Medulla oblongata (tissue), 1 donor: ENCODE data around the gene ZFAND3.

ENCODE experiments used
- DNase-seq: peaks from one replicate; pipeline ENCODE4 v3.0.0-alpha.2; 2015; ENCODE audit errors: extremely low spot score

ZFAND3 gene

DNA sequence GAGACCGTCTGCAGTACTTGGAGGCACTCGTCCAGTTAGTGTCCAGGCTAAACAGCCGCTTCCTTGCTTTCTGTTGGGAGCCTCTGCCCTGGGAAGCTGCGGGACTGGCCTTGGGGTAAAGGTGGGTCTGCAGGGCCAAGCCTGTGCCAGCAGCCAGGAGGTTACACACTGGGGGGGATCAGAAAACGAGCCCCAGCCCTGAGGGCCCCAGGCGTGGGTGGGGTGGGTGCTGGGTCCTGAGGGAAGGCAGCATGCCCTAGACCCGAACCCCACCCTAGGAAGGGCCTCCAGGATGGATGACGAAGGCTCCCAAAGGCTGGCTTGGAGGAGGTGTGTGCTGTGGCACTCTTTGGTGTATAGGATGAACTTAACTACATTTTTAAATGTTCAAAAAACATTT, 335.2 kb downstream of the ZFAND3 start:
- DNase-seq, result no peak

DNA sequence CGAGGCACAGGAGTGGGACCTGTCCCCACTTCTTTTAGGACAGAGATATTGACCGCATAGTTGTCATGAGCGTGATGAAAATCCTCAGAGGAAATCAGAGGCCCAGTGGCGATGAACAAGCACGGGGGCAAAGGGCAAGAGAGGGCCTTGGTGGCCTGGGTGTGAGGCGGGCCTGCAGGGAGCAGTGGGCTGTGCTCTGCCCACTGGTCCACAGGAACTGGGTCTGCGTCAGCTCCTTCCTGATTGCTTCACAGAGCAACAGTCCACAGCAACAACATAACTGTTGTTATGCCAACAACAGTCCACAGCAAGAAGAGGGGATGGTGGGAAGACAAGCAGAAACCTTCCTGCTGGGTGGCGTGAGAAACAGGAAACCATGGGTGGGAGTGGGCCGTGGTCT, 335.6 kb downstream of the ZFAND3 start:
- no peak for DNase-seq

DNA sequence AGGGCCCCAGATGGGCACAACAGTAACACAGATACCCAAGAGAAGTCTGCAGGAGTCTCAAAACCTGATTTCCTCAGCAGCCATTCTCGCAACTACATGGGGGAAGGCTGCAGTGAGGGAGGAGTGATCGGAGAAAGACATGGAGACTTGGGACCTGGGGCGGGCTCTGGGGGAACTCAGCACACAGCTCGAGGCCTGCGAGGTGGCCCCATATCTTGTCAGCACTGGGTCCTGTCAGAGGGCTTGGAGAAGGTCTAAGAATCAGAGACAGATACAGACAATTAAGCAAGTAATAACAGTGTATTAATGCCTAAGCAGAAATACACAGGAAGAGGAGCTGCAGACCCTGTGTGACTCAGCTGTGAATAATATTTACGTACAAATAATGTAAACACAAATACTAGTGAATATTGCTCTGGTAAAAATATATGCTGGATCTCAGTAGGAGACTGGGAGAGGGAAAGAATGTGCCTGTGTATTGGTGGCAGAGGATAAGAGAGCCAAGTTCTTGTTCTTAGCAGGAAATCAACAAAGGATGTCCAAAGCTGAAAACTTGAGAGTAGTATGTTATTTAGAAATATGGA, 336.2 kb downstream of the ZFAND3 start:
- no peak for DNase-seq

DNA sequence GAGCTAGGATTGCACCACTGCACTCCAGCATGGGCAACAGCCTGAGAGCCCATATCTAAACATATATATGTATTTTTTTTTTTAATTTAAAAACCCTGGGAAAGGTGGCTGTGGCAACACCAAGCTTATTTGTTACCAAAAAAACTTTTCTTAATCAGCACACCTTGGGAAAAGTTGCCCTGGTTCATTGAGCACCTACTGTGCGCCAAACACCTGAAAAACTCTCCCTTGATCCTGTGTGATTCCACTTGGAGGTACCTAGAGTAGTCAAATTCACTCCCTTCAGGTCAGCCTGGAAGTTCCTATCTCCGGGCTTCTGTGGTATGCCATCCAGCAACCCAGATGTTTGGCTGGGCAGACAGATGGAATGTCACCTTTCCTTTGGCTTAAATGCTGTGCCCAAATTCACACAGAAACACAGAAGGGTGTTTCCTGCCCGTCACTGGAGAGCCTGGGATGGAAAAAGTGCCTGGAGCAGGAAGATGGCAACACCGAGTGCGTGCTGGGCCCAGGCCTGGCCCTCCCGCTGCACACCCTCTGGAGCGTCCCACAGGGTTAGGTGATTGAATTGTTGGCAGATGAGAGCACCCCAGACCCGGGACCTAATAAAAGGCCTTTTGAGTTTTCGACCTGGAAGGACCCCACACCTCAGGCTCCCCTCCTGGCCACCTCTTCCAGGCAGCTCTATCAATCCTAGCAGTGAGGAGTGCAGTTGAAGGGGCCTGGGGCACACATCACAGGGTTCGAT, 337.5 kb downstream of the ZFAND3 start:
- DNase-seq, result no peak

DNA sequence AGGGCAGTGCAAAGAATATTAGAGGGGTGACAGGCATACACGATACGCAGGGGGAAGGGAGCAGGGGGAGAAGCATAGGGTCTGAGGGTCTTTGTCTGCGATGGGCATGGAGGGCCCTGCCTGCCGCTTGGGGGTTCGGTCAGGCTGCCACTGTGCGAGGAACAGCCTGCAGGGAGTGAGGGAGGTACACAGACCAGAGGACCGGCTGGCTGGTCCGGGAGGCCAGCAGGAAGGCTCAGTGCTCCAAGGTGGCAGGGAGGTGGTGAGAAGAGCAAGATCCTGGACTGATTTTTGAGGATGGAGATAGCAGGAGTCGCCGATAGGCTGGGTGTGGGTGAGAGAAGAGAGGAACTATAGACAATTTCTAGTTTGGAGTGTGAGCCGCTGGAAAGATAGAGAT, 338.4 kb downstream of the ZFAND3 start:
- no peak for DNase-seq

DNA sequence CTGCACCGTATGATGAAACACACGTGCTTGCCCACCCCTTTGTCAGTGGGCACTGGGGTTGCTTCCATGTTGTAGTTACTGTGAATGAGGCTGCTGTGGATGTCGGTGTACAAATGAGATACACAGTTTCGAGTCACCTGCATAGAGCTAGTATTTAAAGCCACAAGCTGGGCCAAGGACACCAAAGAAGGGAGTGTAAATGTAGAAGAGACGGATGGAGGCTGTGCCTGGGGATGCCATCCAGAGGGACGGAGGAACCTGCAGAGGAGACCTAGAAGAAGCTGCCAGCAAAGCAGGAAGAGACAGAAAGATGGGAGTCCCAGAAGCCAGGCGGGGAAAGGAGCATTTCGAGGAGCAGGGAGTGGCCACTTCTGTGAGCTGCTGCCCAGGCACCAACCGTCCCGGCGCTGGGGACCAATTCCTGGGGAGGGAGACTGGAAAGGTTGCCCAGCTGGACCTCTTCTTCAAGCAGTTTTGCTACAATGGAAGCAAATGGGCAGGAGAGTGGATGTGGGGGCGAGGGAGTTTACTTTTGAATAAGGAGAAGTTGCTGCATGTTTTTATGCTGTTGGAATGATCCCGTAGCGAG, 339.3 kb downstream of the ZFAND3 start:
- DNase-seq, result no peak

DNA sequence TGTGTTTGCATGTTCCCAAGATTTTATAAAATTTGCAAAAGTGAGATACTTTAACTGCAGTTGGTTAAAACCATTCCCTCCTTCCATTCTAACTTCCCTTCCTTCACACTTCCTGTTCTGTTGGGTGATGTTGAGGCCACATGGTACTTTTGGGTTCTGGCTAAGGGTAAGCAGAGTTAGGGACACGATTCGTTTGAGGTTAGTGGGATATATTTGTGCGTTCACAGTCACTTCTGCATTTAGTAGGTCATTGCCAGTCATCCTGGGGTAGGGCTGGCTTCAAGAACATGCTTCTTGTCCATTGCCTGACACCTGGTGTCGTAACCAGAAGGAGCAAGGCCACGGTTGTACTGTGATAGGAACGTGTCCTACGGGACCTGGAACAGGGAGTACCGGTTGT, 340.1 kb downstream of the ZFAND3 start:
- no peak for DNase-seq

DNA sequence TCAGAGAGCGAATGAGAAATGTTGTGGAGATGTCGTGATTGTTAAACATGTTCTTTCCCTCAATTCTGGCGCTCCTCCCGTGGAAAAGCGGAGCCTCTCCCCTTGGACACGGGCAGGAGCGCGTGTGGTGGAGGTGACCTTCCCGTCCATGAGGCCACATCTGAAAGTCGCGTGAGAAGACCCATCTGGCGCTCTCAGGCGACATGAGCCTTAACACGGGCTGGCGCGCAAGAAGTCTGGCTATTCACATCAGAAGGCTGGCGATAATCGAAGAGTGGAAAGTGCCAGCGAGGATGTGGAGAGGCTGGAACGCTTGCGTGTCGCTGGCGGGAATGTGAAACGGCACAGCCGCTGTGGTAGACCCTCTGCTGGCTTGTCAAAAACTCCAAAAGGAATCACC, 341.3 kb downstream of the ZFAND3 start:
- no peak for DNase-seq

DNA sequence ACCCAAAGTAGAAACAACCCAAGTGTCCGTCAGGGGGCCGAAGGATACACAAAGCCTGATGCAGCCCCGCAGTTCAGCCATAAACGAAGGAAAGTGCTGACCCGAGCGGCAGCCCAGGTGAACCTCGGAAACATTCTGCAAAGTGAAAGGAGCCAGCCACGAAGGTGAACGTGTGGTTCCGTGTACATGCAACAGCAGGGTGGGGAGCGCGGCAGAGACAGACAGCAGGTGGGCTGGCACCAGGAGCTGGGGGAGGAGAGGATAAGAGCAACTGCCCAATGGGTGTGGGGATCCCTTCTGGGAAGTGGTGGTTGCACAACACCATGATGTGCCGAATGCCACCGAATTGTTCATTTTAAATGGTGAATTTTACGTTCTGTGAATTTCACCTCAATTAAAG, 341.8 kb downstream of the ZFAND3 start:
- DNase-seq, result no peak

DNA sequence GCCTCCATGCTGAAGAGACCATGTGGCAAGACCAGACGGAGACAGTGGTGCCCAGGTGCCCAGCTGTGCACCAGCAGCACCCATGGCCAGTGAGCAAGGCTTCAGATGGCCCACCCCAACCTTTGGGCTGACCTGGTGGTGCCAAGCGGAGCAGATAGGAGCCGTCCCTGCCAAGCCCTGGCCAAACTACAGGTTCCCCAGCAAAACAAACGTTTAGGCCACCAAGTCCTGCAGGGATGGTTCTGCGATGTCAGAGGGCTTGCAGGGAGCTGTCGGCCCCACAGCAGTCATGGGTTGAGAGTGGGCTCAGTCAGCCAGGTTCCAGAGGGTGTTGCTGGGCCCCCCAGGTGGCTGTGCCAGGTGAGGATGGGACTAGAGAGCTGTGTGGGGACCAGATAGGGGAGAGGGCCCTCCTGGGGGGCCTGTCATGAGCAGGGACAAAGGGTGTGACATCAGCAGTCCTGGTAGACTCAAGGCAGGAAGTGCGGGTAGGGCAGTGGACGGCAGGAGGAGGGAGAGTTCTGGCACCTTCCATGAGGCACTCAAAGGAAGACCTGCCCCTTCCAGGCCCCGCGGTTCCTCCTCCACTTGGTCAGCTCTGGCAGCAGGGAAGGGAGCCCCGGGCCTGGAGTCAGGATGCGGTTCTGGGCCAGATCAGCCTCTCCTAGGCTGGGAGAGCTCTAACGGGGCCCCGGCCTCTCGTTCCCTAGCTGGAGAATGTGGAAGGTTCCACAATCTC, 342.4 kb downstream of the ZFAND3 start:
- no peak for DNase-seq

DNA sequence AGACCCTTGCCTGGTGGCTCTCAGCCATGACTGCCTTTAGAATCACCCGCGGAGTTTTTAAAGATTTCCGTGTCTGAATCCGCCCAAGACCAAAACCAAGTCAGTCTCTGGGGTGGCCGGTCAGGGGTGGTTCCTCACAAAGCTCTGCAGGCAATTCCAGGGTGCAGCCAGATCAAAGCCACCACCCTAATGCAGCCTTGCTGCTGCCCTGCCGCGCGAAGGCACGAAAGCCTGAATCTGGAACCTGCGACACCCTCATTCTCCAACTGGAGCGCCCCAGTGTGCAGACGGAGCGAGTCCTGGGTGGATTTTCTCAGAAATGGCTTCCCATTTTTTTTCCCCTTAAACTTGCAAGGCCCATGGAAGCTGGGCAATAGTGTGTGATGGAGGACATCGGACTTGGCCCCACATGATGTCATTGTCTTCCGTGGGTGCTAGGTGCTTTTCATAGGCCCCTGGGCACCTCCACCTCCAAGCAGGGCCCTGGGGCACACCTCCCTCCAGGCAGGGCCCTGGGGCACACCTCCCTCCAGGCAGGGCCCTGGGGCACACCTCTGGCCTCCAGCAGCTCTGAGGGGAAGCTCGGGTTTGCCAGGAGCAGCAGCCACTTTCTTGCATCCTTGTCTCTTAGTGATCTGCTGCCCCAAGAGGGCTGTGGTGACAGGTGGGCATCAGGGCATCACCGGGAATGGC, 343.1 kb downstream of the ZFAND3 start:
- no peak for DNase-seq

DNA sequence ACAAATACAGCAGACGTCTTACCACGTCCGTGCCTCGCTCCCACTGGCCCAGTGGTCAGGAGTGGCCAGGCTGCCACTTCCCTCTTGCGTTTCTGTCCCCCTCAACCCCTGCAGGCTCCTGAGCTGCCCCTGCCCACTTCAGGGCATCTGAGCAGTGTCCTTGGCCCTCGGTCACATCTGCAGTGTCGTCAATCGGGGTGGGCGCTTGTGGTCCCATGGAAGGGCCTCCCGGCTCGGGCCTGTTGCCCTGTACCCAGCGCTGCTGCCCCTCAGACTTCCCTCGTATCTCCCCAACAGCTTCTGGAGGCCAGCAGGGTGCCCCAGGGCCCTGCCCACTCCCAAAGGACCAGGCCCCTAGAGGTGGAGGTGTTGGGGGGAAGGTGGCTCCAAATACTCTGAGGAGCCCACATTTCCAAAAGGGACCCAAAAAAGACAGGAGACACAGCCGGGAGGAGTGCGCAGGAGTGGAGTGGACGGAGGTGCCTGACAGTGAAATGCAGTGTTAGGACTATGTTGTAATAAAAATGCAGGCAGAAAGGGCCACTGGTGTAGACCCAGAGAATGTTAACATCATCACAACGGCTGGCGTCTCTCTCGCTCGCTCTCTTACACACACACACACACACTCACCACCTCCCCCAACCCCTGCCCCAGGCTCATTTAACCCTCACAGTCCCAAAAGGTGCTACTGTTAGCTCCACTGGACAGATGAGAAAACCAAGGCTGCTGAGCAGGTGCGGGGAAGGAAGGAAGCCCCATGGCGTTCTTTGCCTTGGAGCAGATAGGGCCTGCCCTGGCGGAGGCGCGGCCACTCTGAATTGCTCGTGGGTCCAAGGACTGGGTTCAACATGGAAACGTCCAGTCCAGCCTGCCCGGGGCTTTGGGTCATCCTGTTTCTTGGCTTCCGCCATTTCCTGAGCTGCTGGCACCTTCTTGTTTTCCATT, 343.9 kb downstream of the ZFAND3 start:
- no peak for DNase-seq

DNA sequence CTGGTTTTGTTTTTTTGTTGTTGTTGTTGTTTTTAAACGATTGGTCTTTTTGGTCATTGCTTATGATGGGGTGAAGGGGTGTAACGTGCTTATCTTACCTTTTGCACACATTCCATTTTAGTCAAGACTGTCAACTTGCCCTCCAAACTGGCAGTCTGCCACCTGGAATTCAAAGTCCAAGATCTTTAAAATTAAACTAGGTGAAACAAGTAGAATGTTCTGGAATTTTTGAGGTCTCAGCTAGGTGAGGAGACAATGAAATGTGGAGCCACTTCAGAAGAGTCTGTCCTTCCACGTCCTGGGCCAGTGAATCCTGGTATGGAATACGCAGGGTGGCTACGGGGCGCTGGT, 344.6 kb downstream of the ZFAND3 start:
- DNase-seq, result no peak

DNA sequence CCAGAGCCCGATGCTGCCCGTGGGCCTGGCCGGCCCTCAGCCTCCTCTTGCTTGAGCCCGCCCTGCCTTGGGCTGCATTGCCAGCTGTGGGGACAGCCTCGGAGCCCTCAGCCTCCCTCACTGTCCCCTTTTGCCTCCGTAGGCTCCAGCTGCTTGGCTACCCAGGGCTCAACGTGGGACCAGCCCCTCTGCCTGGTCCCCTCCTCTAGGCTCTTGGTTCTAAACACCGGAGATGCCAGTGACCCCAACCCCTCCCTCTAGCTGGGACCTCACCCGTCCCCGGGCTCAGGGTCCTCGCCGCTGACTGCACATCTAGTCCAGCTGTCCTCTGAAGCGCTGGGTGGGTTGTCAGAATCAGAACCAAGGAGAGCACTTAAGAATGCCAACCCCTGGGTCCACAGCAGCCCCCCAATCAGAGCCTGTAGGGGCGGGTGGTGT, 345.2 kb downstream of the ZFAND3 start:
- DNase-seq, result no peak

DNA sequence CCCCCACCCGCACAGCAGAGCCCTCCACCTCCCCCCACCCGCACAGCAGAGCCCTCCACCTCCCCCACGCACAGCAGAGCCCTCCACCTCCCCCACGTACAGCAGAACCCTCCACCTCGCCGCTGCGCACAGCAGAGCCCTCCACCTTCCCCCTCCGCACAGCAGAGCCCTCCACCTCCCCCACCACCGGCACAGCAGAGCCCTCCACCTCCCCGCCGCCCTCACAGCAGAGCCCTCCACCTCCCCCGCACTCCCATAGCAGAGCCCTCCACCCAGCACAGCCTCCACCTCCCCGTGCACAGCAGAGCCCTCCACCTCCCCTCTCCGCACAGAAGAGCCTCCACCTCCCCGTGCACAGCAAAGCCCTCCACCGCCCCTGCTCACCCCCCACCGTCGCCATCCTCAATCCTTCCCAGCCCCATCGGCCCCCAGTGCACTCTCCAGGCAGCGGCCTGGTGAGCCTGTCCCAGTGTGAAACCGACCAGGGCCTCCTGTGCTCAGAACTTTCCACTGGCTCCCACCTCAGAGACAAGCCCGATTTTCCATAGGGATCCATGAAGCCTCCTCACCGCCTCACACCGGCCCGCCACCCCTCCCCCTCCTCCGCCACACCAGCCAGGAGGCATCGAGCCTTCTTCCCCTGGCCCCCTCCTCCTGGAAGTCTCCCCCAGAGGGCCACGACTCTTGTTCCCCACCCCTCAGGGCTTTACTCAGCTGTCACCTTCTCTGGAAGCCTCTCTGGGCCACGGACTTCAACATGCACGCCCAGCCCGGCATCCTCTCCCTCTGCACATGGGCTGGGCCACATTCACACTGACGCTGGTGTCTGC, 347.1 kb downstream of the ZFAND3 start:
- DNase-seq, result no peak

DNA sequence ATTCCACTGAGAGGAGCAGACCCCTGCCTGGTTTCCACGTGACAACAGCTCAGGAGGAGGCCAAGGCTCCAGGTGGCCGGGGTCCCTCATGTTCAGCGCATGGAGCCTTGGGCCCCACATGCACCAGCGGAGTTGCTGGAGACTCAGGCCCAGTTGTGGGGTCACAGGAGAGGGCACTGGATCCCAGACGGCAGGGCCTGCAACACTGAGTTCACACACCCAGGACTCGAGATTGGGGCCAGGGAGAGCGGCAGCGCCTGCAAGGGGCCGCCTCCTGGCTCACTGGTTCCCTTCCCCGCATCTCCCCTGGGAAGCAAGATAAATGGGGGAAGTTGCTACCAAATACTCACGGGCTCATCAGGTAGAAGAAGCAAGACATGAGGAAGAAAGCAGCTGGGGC, 348.1 kb downstream of the ZFAND3 start:
- DNase-seq, result no peak

DNA sequence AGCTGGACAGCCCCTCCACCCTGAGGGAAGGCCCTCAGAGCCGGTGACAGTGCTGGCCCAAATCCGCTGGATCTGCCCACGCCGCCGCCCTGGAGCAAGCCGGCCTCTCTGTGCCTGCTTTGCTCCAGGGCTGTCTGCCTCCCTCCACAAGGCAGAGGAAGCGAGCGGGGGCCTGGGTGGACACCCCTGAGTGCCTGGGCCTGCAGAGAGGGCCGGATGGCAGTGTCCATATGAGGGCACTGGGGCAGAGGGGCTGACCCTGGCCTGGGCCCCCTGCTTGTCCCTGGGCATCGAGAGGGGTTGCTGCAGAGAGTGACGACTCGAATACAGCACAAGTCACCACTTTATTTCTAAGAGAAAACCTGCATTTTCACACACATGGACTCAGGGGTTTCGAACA, 348.6 kb downstream of the ZFAND3 start:
- DNase-seq, result no peak

DNA sequence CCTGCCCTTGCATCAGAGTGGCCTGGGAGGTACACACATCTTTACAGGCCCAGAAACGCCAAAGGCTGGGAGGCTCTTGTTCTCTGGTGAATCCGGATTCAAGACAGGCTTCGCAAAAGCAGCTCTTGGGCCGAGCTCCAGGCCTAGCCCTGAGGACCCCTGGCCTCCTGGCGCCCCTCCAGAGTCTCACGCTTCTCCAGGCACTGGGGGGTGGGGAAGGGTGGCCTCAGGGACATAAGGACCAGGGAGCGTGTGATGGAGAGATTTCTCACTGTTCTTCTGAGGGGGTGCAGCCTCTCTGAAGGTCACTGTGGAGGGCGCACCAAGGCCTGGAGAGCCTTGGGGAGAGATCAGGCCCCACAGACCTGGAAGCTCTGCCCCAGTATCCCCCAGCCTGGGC, 349.2 kb downstream of the ZFAND3 start:
- no peak for DNase-seq

DNA sequence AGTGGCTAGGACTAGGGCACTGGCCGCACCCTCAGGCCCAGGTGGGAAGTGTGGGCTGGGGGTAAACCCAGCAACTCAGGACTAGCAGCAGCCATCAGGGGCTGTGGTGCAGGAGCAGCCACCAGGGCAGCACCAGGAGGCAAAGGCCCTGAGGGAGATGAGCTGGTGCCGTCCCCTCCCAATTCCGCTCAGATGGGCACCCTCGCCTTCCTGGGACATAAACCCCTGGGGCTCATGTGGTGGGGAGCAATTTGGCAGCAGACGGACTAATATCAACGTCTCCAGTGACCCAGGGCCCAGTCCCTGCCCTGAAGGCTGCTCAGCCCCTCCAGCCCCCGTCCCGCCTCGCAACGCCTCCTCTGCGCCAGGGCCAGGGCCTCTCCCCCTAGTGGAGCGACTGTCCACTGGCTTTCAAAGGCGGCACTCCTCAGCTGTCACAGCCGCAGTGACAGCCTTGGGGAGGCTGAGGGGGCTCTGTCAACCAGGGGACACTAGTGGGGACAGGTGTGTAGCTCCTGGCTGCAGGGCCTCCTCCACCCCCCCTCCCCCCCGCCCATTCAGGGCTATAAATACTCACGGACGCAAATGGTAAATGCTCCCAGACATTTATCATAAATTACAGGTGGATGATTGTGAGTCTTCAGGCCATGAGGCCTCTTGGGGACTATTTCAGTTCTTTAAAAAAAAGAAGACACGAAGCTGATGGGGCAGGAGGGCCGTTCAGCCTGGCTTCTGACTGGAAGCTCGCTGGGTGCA, 349.9 kb downstream of the ZFAND3 start:
- DNase-seq, result no peak
